Smooth muscle cell of the pulmonary artery (primary cell): Measurements from ENCODE around the gene NDUFS1. TPM values are rescaled to one million over a fixed set of nuclear protein-coding genes. Genes with fewer than 3 reads are reported as not detected.

ENCODE experiments used
- total RNA-seq: library from RNA; depleted of rRNA; stranded (reverse); fragments of >200 nt; gene quantifications from 2 replicates; pipeline ENCODE4 v1.2.3, GENCODE V29; 2014

NDUFS1 gene
- 118 and 126 TPM in 2 replicates for total RNA-seq

DNA sequence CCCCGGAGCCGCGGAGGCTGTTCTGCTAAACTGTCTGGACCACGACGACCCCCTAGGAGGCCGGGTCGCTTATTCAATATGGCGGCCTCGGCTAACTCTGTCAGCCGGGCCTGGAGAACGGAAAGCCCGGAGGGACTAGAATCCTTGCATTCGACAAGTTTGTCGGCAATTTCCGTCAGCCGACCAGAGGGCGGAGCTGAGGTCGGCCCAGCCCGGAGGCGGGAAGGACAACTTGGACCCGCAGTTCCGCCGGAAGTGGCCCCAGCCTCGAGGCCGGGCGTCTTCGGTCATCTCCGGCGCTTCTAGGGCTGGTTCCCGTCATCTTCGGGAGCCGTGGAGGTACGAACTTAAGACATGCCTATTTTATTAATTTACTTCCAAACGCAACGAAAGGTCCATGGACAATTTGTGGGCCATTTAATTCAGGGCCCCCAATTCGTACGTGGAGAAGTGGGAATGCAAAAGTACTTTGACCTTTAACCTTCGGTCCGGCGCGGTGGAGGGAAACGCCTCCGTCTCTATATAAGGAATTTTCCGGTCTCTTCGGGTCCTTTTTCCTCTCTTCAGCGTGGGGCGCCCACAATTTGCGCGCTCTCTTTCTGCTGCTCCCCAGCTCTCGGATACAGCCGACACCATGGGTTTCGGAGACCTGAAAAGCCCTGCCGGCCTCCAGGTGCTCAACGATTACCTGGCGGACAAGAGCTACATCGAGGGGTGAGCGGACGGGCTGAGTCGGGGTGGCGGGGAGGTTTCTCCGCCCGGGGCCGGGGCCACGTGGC is at the start of gene NDUFS1, which contains the start of gene EEF1B2:
Gene NDUFS1, minus strand, starts transcription at position 99 of the 779 bp plus-strand sequence. CDS start 5,766 bp downstream, outside the sequence.
Gene EEF1B2, plus strand, starts transcription at position 550 of the 779 bp plus-strand sequence. Its CDS starts 85 bp downstream, at position 635.

DNA sequence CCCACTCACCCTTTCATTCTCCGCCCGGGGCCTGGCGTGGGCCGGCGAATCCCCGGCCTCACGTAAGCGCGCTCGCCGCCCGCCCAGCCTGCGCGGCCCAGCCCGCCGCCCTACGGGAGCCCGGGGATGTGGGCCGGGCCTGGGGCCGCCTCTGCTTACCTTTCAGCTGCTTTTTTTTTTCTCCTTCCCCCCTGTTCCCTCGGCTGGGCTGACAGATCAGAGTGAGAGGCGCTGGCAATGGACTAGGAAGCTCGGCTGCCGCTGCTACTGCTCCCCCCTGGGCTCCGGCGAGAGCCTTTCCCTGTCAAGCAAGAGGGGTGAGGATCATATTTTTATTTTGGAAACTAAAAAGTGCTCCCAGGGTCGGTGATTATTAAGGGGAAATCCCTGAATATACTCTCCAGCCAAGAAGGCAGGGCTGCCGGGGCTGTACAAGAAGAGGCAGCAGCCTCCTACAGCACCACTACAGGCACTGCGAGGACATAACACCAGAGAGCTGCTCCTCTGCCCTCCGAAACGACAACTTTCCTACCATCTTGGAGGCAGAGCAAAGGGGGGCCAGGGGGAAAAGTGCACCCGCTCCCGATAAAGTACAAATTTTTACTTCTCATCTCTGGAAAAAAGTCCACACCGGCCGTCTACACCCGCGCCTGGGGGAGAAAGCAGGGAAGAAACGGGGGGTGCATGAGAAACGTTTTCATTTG is 73.3 kb downstream of the NDUFS1 start, which contains the start of gene INO80D:
Gene INO80D, minus strand, starts transcription at position 433 of the 704 bp plus-strand sequence. CDS start 23,158 bp downstream, outside the sequence.

Other genes starting within 250 kb of the NDUFS1 start
- 9.0 and 9.6 TPM in 2 replicates for gene INO80D, start 73.3 kb downstream of the NDUFS1 start, total RNA-seq
- 242 and 297 TPM in 2 replicates for gene EEF1B2, start 451 bp upstream of the NDUFS1 start, total RNA-seq
- gene ZDBF2, start 115.2 kb upstream of the NDUFS1 start, total RNA-seq: 16.7 and 17.0 TPM in 2 replicates